SK-N-SH treated with all-trans-retinoic acid at 6 μM for 48 hours (cell line): ENCODE results near the gene DNAJC15.
A peak's percentile ranks its signal among the peaks of the same experiment; 100 is the strongest.

ENCODE experiments used
- CSDC2 ChIP-seq: fragments of 250-450 bp; sonication (Bioruptor Pico); IDR thresholded peaks from 2 replicates; pipeline ENCODE4 v1.5.0; 2020; ENCODE audit warnings: mild to moderate bottlenecking, moderate library complexity
- ISL1 ChIP-seq: fragments of 250-450 bp; sonication (Bioruptor Pico); IDR thresholded peaks from 2 replicates; pipeline ENCODE4 v2.1.2; 2022; ENCODE audit warnings: mild to moderate bottlenecking, moderate library complexity
- OSR1 ChIP-seq: fragments of 250-450 bp; sonication (Bioruptor Pico); IDR thresholded peaks from 2 replicates; pipeline ENCODE4 v1.8.0; 2022; ENCODE audit warnings: moderate library complexity, mild to moderate bottlenecking, inconsistent platforms
- PATZ1 ChIP-seq: fragments of 250-450 bp; sonication (Bioruptor Pico); IDR thresholded peaks from 2 replicates; pipeline ENCODE4 v1.8.0; 2020; ENCODE audit warnings: mild to moderate bottlenecking, moderate library complexity, borderline replicate concordance
- POU6F1 ChIP-seq: fragments of 250-450 bp; sonication (Bioruptor Pico); IDR thresholded peaks from 2 replicates; pipeline ENCODE4 v1.8.0; 2021; ENCODE audit warnings: low read depth, mild to moderate bottlenecking, moderate library complexity, borderline replicate concordance
- PPARA ChIP-seq: fragments of 250-450 bp; sonication (Bioruptor Pico); IDR thresholded peaks from 2 replicates; pipeline ENCODE4 v1.5.0; 2020; ENCODE audit warnings: mild to moderate bottlenecking, borderline replicate concordance
- SNAI2 ChIP-seq: fragments of 250-450 bp; sonication (Bioruptor Pico); IDR thresholded peaks from 2 replicates; pipeline ENCODE4 v1.5.0; 2020; ENCODE audit warnings: mild to moderate bottlenecking, moderate library complexity
- TCF4 ChIP-seq: fragments of 250-450 bp; sonication (Bioruptor Pico); IDR thresholded peaks from 2 replicates; pipeline ENCODE4 v1.8.0; 2021; ENCODE audit warnings: mild to moderate bottlenecking, moderate library complexity, borderline replicate concordance
- TOX ChIP-seq: fragments of 250-450 bp; sonication (Bioruptor Pico); IDR thresholded peaks from 2 replicates; pipeline ENCODE4 v1.8.0; 2021; ENCODE audit warnings: mild to moderate bottlenecking, moderate library complexity, borderline replicate concordance
- TSHZ2 ChIP-seq: fragments of 250-450 bp; sonication (Bioruptor Pico); IDR thresholded peaks from 2 replicates; pipeline ENCODE4 v1.5.0; 2020; ENCODE audit warnings: mild to moderate bottlenecking, moderate library complexity
- ZFP3 ChIP-seq: fragments of 250-450 bp; sonication (Bioruptor Pico); IDR thresholded peaks from 2 replicates; pipeline ENCODE4 v1.5.0; 2020; ENCODE audit warnings: mild to moderate bottlenecking, moderate library complexity
- ZFP30 ChIP-seq: fragments of 450-650 bp; formaldehyde crosslinking; IDR thresholded peaks from 2 replicates; pipeline ENCODE4 v1.5.0; 2022; ENCODE audit warnings: mild to moderate bottlenecking, moderate library complexity
- ZNF70 ChIP-seq: fragments of 450-650 bp; formaldehyde crosslinking; IDR thresholded peaks from 2 replicates; pipeline ENCODE4 v1.5.0; 2020; ENCODE audit warnings: mild to moderate bottlenecking, moderate library complexity
- ZNF8 ChIP-seq: fragments of 450-650 bp; formaldehyde crosslinking; IDR thresholded peaks from 2 replicates; pipeline ENCODE4 v1.5.0; 2020; ENCODE audit warnings: mild to moderate bottlenecking, moderate library complexity

- TF ChIP-seq ZFP30 (CRISPR knock-in tag): no peak
- no peak for TF ChIP-seq TCF4 (CRISPR knock-in tag)
- no peak for TF ChIP-seq ZFP3 (CRISPR knock-in tag)
- no peak for TF ChIP-seq ZNF70
- TF ChIP-seq PATZ1 (CRISPR knock-in tag): no peak
- no peak for TF ChIP-seq CSDC2
- no peak for TF ChIP-seq TOX (CRISPR knock-in tag)
- no peak for TF ChIP-seq POU6F1 (CRISPR knock-in tag)
- no peak for TF ChIP-seq PPARA (CRISPR knock-in tag)
- TF ChIP-seq TSHZ2 (CRISPR knock-in tag): no peak
- TF ChIP-seq OSR1 (CRISPR knock-in tag): no peak
- no peak for TF ChIP-seq SNAI2 (CRISPR knock-in tag)
- peak; percentile 65 for TF ChIP-seq ISL1 (CRISPR knock-in tag)
- TF ChIP-seq ZNF8 (CRISPR knock-in tag): no peak
Measured at GRCh38 chr13:43044720-43045301, 21.4 kb downstream of the DNAJC15 start.
